NCI-H2081 treated with DMSO at 0.1 percent for 48 hours (cell line): Measurements from ENCODE around the gene PIGQ.
"Not testable (repeated sequence)": the region's sequence is repeated elsewhere in the genome, so short reads cannot be mapped to it uniquely, and the experiment has no call there.

ENCODE experiments used
- DNase-seq: peaks from one replicate; lab custom pipeline; 2025; lab: John Stamatoyannopoulos, UW

Gene PIGQ

GRCh38 chr16:586047-586644 is 16.4 kb downstream of the PIGQ start:
- DNase-seq = no peak

DNA sequence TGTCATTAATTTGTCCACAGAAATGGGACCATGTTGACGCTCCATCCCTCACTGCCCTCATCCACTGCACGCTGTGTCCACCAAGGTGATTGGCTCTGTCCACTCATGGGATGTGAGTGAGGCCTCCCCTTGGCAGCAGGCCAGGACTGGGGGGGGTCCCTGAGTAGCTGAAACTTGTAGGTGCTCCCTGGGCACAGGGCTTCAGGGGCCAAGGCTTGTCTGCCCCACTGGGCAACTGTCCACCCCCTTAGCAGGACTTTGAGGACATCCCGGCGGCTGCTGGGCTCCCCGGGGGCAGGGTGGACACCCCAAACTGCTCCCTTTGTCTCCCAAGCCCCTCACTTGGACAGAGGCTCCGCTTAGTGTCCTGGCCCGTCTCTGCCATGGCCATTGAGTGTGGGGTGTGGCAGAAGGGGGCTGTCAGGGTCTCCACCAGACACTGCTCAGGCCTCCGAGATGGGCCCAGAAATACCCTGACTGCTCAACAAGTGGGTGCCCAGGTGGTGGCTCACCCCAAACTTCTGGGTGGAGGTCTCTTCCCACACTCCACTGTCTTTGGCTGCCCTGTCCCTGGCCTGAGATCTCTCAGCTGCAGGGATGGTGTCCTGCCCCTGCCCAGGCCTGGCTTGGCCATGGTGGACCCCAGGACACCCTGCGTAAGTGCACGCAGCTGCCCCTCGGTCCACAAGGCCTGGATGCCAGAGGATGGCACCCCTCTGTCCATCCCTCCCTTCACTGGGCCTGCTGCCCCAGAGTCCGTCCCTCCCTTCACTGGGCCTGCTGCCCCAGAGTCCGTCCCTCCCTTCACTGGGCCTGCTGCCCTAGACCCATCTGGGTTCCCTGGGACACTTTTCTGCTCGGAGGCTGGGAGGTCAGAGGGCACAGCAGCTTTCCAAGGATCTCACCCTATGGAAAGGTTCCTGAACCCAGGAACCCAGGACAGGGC is 17.1 kb downstream of the PIGQ start:
- DNase-seq = no peak

GRCh38 chr16:588639-588888 is 18.8 kb downstream of the PIGQ start:
- DNase-seq = no peak

DNA sequence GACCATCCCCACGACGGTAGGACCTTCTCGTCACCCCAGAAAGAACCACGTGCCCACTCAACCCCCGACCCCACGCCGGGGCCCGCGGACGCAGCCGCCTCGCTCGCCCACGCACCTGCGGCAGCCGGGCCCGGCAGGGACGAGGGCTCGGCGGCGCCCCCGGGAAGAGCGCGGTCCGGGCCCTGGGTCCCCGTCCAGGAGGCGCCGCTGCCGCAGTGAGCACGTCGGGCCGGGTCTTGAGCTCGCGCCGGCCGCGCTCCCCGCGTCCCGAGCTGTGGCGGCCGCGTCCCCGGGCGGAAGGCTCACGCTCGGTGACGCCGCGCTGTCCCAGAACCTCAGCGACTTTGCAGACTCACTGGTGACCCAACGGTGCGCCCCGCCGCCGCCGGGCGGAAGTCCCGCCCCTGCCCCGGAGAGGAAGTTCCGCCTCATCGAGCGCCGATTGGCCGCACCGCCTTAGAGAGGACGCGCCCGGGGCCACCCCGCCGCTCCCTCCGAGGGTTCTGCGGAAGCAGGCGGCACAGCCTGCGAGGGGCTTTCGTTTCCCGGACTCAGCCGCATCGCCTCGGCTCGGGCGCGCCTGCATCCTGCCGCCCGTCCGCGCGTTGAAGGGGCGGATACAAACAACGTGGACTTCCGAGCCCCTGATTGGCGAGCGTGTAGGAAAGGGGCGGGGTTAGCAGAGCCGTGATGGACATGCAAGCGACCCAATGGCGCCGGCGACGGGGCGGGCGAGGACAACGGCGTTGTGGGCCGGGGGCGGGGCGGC is 19.3 kb downstream of the PIGQ start:
- DNase-seq = peak; percentile 82

GRCh38 chr16:589658-590187 is 20.0 kb downstream of the PIGQ start, which contains the start of gene RAB40C:
Gene RAB40C (plus strand): TSS chr16:590066. CDS start chr16:590292, 226 bp downstream.
- peak; percentile 84 for DNase-seq

DNA sequence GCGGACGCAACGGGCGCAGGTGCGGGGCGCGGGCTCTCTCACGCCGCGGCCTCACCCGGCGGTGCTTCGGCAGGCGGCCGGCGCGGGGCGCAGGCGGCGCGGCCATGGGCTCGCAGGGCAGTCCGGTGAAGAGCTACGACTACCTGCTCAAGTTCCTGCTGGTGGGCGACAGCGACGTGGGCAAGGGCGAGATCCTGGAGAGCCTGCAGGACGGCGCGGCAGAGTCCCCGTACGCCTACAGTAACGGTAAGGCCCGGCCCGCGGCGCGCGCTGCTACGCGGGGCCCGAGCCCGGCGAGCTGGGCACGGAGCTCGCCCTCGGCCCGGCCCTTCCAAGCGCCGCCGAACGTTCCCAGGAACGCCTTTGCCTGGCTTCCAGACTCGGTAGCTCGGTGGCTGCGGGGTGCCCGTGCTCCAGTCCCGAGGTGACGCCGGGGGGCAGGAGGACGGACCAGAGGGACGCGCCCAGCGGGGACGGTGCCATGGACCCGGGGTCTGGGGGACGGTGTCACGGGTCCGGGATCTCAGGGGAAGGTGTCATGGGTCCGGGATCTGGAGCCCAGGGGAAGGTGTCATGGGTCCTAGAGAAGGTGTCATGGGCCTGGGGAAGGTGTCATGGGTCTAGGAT is 20.5 kb downstream of the PIGQ start:
- DNase-seq = no peak

DNA sequence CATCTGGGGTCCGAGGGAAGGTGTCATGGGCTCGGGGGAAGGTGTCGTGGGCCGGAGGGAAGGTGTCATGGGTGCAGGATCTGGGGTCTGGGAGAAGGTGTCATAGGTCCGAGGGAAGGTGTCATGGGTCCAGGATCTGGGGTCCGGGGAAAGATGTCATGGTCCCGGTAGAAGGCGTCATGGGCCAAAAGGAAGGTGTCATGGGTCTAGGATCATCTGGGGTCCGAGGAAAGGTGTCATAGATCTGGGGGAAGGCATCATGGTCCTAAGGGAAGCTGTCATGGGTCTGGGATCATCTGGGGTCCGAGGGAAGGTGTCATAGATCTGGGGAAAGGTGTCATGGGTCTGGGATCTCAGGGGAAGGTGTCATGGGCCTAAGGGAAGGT is 21.0 kb downstream of the PIGQ start:
- DNase-seq = no peak

GRCh38 chr16:591231-591630 is 21.5 kb downstream of the PIGQ start:
- no peak for DNase-seq

DNA sequence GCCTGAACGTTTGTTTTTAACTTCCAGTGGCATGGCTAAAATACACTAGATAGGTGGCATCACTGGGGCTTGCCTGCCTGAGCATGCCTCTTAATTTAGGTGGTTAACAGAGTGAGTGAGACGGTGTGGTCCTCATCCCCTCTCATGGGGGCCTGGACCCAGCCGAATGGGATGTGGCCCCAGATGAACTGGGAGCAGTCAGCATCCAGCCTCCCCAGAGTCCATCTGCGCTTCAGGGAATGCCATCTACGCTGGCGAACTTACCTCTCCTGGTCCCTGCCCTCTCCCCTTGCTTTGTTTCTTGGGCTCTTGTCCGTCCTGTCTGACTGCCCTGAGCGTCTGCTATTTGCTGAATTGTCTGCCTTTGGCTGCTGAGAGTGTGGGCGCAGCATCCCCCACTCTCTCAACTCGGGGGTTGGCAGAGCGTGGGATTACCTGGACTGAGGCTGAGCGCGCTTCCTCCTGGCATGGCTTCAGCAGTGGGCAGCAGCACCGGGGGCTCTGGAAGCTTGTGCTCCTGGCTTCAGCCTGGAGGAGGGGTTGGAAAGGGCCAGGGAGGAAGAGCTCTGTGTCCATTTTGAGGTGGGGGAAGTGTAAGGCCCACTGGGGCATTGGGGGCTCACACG is 22.2 kb downstream of the PIGQ start:
- no peak for DNase-seq

DNA sequence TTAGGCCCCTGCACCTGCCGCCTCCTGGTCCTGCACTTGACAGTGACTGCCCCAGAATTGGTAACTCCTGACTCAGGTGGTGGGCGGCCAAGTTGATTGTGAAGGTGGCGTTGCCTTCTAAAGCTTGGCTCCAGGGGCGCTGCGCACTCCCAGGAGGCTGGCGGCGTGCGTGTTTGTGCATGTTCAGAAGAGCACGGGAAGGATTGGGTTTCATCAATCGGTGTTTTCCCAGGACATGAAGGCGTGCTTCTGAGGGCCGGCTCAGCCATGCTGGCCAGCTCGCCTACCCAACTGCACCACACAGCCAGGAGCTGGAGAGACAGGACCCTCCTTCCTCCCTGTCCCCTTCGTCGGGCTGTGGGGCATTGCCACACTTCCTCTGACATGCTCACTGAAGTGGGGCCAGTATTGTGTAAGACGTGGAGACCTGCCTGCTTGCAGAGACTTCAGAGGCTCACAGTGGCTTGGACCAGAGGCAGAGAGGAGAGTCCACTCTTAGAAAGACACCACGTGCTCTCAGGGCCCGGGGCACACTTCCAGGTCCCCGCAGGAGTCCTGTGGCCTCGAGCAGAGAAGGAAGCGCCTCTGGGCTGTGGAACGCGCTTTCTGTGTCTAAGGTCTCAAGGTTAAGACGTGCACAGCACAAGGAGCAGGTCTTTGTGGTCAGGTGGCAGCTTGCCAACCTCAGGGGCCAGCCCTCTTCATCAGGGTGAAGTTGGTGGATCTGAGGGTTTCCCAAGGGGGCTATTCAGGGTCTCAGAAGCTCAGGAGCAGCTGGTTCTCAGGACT is 22.9 kb downstream of the PIGQ start:
- no peak for DNase-seq

DNA sequence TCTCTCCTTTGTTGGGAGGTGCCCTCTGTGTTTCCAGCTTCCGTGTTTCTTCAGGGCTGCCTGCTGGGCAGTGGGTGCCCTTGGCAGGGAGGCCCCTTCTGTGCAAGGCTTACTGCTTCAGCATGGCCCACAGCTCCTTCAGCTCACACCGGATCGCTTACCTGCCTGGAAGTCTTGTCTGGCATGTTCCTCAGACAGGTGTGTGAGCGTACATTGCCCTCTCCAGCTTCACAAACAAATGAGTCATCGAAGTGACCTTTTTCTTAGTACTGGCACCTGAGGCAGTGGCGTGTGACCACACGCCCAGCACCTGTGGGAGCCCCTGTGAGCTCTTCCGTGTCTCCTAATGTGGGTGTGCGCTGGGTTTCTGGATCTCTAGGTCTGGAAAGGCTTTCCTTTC is 23.6 kb downstream of the PIGQ start:
- DNase-seq = no peak

GRCh38 chr16:593807-594206 is 24.0 kb downstream of the PIGQ start:
- no peak for DNase-seq

- DNase-seq = no peak
Observed at GRCh38 chr16:595094-595528, 25.3 kb downstream of the PIGQ start.

- no peak for DNase-seq
Observed at GRCh38 chr16:595942-596735, 26.4 kb downstream of the PIGQ start.

- no peak for DNase-seq
Observed at GRCh38 chr16:596736-597060, 26.9 kb downstream of the PIGQ start.

DNA sequence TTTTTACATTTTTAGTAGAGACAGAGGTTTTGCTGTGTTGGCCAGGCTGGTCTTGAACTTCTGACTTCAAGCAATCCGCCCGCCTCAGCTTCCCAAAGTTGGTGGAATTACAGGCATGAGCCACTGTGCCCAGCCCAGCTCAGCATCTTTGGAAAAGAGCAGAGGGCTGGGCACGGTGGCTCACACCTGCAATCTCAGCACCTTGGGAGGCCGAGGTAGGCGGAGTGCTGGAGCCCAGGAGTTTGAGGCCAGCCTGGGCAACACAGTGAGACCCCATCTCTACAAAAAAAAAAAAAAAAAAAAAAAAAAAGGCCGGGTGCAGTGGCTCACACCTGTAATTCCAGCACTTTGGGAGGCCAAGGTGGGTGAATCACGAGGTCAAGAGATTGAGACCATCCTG is 27.9 kb downstream of the PIGQ start:
- not testable (repeated sequence) for DNase-seq

- DNase-seq = no peak
Observed at GRCh38 chr16:598823-599739, 29.3 kb downstream of the PIGQ start.

DNA sequence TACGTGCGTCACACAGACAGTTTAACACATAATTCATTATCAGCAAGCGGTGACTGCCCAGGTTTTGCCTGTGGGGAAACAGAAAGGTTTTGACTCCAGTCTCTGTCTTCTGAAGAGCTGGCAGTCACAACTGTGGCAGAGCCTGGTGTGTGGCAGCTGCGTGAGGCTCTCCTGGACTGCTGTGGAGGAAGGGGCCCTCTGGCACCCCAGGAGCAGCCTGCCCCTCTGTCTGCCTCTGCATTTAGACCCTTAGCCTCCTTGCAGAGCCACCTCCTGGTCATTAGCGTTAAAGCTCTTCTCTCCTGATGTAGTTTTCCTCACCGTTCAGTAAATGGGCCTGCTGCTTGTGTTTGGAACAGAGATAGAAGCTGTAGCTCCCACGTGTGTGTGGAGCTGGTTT is 31.0 kb downstream of the PIGQ start:
- DNase-seq = no peak

DNA sequence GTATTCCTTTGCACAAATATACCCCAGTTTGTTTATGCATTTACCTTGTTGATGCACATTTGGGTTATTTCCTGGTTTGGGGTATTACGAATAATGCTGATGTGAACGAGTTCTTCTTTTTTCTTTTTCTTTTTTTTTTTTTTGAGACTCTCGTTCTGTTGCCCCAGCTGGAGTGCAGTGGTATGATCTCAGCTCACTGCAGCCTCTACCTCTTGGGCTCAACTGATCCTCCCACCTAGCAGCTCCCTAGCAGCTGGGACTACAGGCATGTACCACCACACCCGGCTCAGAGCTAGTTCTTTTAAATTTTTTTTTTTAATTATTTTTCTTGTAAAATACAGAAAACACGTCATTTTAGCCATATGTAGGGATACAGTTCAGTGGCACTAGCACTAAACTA is 34.2 kb downstream of the PIGQ start:
- no peak for DNase-seq
